ENCODE data around the gene TCTN2.

DNA sequence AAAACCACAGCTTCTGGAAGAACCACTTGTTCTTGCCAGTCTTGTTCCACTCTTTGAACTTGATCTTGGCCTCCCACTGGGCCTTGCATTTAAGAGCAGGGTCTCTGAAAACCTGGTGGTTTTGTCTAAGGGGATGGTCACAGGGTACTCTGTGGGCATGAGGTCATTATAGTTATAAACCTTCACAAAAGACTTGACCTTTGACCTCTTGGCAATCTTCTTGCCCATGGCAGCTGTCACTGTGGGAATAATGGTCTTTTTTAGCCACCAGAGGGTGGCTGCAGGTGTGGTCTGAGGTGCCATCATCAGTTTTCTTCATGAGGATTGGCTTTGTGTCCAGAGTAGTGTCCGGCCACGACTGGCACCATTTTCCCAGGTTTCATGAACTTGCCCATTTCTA lies 50.3 kb downstream of the TCTN2 start:
- TF ChIP-seq, protein P1, sequence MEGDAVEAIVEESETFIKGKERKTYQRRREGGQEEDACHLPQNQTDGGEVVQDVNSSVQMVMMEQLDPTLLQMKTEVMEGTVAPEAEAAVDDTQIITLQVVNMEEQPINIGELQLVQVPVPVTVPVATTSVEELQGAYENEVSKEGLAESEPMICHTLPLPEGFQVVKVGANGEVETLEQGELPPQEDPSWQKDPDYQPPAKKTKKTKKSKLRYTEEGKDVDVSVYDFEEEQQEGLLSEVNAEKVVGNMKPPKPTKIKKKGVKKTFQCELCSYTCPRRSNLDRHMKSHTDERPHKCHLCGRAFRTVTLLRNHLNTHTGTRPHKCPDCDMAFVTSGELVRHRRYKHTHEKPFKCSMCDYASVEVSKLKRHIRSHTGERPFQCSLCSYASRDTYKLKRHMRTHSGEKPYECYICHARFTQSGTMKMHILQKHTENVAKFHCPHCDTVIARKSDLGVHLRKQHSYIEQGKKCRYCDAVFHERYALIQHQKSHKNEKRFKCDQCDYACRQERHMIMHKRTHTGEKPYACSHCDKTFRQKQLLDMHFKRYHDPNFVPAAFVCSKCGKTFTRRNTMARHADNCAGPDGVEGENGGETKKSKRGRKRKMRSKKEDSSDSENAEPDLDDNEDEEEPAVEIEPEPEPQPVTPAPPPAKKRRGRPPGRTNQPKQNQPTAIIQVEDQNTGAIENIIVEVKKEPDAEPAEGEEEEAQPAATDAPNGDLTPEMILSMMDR (conservative IDR thresholded peaks at IDR 0.05; ENCODE audit: low read depth in 2 of 2), result no peak
- TF ChIP-seq EZH2 (IDR thresholded peaks at IDR 0.05; ENCODE audit: low read depth, unreplicated experiment) (no peak), EZH2phosphoT487 (IDR thresholded peaks at IDR 0.05; ENCODE audit: unreplicated experiment) (no peak), POLR2AphosphoS5 (IDR thresholded peaks at IDR 0.05; ENCODE audit: low read depth) (no peak), CREB1 (CRISPR knock-in tag; IDR thresholded peaks at IDR 0.05; ENCODE audit: low read depth) (no peak), JUNB (IDR thresholded peaks at IDR 0.05; ENCODE audit: unreplicated experiment) (no peak)
- TF ChIP-seq, protein P2, sequence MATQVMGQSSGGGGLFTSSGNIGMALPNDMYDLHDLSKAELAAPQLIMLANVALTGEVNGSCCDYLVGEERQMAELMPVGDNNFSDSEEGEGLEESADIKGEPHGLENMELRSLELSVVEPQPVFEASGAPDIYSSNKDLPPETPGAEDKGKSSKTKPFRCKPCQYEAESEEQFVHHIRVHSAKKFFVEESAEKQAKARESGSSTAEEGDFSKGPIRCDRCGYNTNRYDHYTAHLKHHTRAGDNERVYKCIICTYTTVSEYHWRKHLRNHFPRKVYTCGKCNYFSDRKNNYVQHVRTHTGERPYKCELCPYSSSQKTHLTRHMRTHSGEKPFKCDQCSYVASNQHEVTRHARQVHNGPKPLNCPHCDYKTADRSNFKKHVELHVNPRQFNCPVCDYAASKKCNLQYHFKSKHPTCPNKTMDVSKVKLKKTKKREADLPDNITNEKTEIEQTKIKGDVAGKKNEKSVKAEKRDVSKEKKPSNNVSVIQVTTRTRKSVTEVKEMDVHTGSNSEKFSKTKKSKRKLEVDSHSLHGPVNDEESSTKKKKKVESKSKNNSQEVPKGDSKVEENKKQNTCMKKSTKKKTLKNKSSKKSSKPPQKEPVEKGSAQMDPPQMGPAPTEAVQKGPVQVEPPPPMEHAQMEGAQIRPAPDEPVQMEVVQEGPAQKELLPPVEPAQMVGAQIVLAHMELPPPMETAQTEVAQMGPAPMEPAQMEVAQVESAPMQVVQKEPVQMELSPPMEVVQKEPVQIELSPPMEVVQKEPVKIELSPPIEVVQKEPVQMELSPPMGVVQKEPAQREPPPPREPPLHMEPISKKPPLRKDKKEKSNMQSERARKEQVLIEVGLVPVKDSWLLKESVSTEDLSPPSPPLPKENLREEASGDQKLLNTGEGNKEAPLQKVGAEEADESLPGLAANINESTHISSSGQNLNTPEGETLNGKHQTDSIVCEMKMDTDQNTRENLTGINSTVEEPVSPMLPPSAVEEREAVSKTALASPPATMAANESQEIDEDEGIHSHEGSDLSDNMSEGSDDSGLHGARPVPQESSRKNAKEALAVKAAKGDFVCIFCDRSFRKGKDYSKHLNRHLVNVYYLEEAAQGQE (IDR thresholded peaks at IDR 0.05; ENCODE audit: unreplicated experiment), result no peak

Measured in GM23338 (cell line).